OCI-LY1 (cell line): ENCODE data around the gene LTF.

Source experiments
- EZH2 ChIP-seq: fragments of 200-600 bp; sonication (generic), shearing (Covaris generic); IDR thresholded peaks from 2 replicates; pipeline ENCODE4 v1.8.0; 2017; ENCODE audit warnings: borderline replicate concordance, mixed run types, mild to moderate bottlenecking, antibody characterized with exemption, low read length, moderate library complexity, mixed read lengths
- TF ChIP-seq, protein P1 (sequence below): fragments of 200-600 bp; sonication (generic), shearing (Covaris generic); IDR thresholded peaks from 2 replicates; pipeline ENCODE4 v1.5.1; 2017; ENCODE audit warnings: mild to moderate bottlenecking, antibody characterized with exemption, low read length, moderate library complexity, mixed read lengths

DNA sequence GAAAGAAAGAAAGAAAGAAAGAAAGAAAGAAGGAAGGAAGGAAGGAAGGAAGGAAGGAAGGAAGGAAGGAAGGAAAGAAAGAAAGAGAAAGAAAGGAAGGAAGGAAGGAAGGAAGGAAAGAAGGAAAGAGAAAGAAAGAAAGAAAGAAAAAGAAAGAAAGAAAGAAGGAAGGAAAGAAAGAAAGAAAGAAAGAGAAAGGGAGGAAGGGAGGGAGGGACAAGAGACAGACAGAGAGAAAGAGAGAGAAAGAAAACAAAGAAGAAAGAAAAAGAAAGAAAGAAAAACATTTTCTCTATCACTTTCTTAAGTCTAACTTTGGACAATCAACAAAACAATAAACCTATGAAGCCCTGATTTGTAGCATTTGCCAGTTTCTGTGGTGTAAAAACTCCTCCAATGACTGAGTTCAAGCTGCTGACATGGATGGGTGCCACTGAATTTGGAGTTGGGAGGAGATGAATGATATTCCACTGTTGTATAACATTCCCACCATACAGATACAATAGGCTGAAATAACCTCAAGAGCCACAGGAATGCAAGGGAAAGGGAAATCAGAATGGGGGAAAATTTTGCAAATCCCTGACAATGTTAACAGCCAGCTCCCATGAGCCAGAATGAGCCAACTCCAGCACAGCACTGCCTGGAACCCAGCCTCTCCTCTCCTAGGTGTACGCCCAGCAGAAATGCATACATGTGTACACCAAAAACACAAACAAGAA lies 18.1 kb upstream of the LTF start:
- TF ChIP-seq, protein P1, sequence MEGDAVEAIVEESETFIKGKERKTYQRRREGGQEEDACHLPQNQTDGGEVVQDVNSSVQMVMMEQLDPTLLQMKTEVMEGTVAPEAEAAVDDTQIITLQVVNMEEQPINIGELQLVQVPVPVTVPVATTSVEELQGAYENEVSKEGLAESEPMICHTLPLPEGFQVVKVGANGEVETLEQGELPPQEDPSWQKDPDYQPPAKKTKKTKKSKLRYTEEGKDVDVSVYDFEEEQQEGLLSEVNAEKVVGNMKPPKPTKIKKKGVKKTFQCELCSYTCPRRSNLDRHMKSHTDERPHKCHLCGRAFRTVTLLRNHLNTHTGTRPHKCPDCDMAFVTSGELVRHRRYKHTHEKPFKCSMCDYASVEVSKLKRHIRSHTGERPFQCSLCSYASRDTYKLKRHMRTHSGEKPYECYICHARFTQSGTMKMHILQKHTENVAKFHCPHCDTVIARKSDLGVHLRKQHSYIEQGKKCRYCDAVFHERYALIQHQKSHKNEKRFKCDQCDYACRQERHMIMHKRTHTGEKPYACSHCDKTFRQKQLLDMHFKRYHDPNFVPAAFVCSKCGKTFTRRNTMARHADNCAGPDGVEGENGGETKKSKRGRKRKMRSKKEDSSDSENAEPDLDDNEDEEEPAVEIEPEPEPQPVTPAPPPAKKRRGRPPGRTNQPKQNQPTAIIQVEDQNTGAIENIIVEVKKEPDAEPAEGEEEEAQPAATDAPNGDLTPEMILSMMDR, result no peak
- no peak for TF ChIP-seq EZH2
